GM19328 (cell line): ENCODE data around the gene MYG1.

Experiments used
- ATAC-seq: cut with Tn5 transposase; IDR thresholded peaks from one replicate; pipeline ENCODE4 v1.9.1; 2021; ENCODE audit warnings: mild to moderate bottlenecking, moderate library complexity; ENCODE audit not compliant: unreplicated experiment

Gene MYG1, protein sequence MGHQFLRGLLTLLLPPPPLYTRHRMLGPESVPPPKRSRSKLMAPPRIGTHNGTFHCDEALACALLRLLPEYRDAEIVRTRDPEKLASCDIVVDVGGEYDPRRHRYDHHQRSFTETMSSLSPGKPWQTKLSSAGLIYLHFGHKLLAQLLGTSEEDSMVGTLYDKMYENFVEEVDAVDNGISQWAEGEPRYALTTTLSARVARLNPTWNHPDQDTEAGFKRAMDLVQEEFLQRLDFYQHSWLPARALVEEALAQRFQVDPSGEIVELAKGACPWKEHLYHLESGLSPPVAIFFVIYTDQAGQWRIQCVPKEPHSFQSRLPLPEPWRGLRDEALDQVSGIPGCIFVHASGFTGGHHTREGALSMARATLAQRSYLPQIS

GRCh38 chr12:53299454-53300180 lies at the start of gene MYG1:
Gene MYG1, plus strand, starts transcription at chr12:53299695. Its CDS starts 43 bp downstream, at chr12:53299738.
- peak; percentile 68 for ATAC-seq

DNA sequence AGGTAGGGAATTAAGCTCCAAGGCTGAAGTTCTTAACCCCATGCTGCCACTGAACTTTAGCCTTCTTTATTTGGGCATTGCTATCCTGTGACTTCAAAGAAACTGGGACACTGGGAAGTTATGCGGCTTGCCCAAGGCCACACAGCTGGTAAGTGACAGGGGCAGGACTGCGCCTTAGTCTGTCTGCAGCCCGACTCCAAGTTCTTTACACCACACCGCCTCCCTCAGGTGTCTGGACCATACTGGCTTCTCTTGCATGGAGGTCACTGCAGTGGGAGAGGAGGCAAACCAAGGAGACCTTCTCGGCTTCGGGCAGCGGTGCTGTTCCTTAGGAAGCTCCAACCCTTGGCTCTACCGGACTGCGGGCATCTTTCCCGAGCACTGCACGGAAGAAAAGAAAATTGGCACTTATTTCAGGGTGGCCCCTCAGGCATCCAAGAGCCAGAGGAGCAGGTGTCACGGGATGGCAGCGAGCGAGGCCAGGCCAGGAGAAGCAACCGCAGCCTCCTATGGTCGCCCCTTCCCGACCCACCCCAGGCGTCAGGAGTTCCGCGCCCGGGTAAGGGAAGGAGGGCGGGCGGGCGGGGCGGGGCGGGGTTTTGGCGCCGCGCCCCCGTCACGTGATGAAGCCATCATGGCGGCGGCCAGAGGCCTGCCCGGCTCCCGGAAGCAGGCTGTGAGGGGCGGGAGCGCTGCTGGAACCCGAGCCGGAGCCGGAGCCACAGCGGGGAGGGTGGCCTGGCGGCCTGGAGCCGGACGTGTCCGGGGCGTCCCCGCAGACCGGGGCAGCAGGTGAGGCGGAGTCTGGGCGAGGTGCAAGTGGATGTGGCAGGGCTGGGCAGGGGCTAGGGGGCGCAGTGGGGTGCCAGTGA lies 47.8 kb upstream of the MYG1 start:
- no peak for ATAC-seq

DNA sequence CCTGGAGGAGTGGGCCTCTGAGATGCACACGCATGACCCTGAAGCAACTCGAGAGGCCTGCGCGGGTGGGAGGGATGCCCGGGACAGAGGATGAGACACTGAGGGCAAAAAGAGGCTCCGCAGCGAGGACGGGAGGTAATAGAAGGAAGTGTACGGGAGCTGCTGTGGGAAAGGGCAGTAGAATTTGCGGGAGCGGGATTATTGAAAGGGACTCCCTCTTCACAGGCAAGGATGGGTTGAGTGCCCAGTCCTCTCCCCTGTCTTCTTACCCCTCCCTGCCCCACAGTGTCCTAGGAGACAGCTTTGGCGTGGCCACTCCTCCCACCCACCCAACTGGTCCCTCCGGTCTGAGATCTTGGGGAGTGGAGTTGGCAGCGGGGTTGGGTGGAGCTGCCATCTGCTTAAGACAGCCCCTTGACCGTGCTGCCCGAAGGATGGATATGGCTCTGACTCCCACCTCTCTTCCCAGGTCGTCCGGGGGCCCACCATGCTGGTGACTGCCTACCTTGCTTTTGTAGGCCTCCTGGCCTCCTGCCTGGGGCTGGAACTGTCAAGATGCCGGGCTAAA lies 47.1 kb upstream of the MYG1 start:
- no peak for ATAC-seq

DNA sequence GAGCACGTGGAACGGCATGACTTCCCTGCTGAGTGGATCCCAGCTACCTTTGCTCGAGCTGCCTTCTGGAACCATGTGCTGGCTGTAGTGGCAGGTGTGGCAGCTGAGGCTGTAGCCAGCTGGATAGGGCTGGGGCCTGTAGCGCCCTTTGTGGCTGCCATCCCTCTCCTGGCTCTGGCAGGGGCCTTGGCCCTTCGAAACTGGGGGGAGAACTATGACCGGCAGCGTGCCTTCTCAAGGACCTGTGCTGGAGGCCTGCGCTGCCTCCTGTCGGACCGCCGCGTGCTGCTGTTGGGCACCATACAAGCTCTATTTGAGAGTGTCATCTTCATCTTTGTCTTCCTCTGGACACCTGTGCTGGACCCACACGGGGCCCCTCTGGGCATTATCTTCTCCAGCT lies 46.2 kb upstream of the MYG1 start:
- no peak for ATAC-seq

- ATAC-seq = no peak
Measured at GRCh38 chr12:53254816-53255545, 44.5 kb upstream of the MYG1 start.

DNA sequence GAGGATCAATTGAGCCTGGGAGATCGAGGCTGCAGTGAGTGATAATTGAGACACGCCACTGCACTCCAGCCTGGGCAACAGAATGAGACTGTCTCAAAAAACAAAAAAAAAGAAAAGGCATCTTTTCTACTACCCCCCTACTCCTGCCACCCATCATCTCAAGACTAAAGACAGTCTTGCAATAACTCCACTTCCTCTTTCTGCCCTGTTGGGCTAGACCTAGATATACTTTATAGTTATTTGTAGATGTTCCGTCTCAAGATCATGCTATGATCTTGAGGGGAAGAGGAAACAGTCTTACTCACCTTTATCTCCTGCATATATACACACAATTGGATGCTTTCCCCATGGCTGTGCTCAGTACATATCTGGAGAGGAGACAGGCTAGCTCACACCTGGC lies 43.5 kb upstream of the MYG1 start:
- ATAC-seq = no peak

DNA sequence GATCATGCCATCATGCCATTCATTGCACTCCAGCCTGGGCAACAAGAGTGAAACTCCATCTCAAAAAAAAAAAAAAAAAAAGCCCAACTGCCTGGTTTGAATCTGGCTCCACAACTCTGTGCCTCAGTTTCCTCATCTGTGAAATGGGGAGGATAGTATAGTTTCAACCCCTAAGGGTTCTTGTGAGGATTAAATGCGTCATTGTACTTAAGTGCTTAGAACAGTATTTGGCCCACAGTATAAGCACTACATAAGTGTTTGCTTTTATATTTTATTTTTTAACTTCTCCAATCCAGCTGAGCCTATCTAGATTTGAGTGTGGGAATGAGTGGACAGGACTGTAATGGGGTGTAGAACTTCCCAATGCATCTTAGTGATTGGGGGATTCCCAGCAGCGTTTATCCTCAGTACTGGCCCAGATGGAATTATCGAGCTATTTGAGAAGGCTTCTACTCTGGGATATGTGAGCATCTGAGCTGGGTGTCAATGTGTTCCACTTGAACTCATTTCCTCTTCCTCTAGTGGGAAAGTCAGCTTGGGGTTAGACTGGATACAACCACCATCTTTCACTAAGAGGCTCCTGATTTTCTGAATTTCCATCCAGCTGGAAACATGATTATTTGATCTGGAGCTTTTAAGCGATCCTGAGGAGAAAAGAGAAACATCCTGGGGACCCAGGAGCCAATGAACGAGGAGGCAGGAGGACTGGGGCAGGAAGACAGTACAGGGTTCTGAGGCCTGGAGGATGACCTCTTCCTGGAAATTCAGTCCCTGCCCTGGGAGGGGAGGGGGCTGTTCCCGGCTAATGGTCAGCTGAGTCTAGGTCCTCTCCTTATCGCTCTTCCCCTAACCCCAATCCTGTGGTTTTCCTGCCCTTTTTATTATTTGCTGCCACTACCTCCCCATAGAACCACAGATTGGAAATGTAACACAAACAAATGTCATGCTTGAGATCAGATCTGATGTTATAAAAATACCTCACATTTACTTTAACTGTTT lies 40.7 kb upstream of the MYG1 start:
- ATAC-seq = no peak

GRCh38 chr12:53259891-53260290 lies 39.6 kb upstream of the MYG1 start:
- ATAC-seq = no peak

DNA sequence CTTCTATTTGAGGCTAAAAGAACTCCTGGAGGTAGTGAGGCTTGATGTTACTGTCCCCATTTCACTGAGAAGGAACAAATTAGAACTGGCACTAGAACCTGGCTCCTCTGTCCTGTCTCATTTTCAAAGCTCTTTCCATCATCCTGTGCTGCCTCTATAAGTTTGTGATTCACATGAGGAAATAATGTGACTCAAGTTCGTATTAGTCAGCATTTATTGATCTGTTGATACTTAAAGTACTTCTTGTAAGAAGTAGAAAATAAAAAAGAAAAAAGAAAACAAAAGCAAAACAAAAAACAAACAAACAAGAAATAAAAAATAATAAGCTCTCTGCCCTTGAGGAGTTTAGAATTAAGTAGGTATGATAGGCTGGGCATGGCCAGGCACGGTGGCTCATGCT lies 33.7 kb upstream of the MYG1 start:
- no peak for ATAC-seq

DNA sequence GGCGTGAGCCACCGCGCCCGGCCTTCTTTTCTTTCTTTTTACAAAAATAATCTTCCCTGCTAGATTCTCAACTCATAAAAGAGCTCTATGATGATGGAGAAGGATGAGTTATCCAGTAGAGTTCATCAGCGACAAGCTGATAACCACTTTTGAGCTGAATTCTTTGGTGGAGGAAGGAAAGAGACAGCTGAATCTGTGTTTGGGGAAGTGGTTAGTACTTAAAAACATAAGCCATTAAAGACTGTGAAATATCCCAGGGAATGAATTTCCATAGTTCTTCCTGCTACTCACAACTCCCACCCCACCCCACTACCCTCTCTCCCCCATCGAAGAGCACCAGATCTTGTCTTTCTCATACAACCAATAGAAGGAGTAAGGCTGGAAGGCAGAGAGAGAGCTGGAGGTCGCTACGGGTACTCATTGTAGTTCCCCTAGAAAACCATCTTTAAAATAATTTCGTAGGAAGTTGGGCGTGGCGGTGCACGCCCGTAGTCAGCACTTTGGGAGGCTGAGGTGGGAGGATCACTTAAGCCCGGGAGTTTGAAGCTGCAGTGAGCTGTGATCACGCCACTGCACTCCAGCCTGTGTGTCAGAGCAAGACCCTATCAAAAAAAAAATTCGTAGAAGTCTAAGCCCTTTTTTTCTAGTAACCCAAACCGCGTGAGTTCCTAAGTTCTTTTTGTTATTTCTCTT lies 32.0 kb upstream of the MYG1 start:
- no peak for ATAC-seq

- peak; percentile 71 for ATAC-seq
Measured at GRCh38 chr12:53267999-53268629, 31.4 kb upstream of the MYG1 start, which contains the start of gene ESPL1. Gene ESPL1, plus strand, starts transcription at chr12:53268299. Its CDS starts 468 bp downstream, at chr12:53268767.

- ATAC-seq = no peak
Measured at GRCh38 chr12:53268630-53269562, 30.6 kb upstream of the MYG1 start.

DNA sequence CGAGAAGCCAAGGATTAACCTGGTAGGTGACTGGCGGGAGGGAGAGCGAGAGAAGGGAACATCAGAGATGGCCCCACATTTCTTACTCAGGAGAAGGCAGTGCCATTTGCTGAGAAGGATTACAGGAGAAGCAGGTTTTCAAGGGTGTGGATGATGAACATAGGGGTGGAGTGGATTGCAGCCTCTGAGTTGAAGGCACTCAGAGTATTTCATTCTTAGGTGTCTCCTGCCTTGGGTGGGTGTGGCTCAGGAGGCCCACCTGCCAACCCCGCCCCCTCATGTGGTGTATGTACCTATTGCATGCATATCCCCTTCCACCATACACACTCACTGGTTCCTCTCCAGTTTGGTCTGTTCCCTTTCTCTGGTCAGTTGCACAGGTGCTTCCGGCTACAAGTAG lies 25.1 kb upstream of the MYG1 start:
- ATAC-seq = no peak

DNA sequence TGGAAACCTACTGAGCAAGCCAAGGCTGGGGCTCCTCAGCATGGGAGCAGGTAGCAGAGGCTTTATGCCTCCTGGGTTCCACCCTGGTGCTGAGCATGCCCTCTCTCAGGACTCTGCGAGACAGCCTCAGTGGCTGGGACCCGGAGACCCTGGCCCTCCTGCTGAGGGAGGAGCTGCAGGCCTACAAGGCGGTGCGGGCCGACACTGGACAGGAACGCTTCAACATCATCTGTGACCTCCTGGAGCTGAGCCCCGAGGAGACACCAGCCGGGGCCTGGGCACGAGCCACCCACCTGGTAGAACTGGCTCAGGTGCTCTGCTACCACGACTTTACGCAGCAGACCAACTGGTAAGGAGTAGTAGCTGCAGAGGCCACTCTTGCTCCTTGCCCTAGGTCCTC lies 23.0 kb upstream of the MYG1 start:
- no peak for ATAC-seq

- ATAC-seq = no peak
Measured at GRCh38 chr12:53277981-53278380, 21.5 kb upstream of the MYG1 start.

GRCh38 chr12:53279283-53279869 lies 20.1 kb upstream of the MYG1 start:
- ATAC-seq = no peak
